Measurements from ENCODE around the gene DLST.

The DLST gene

DNA sequence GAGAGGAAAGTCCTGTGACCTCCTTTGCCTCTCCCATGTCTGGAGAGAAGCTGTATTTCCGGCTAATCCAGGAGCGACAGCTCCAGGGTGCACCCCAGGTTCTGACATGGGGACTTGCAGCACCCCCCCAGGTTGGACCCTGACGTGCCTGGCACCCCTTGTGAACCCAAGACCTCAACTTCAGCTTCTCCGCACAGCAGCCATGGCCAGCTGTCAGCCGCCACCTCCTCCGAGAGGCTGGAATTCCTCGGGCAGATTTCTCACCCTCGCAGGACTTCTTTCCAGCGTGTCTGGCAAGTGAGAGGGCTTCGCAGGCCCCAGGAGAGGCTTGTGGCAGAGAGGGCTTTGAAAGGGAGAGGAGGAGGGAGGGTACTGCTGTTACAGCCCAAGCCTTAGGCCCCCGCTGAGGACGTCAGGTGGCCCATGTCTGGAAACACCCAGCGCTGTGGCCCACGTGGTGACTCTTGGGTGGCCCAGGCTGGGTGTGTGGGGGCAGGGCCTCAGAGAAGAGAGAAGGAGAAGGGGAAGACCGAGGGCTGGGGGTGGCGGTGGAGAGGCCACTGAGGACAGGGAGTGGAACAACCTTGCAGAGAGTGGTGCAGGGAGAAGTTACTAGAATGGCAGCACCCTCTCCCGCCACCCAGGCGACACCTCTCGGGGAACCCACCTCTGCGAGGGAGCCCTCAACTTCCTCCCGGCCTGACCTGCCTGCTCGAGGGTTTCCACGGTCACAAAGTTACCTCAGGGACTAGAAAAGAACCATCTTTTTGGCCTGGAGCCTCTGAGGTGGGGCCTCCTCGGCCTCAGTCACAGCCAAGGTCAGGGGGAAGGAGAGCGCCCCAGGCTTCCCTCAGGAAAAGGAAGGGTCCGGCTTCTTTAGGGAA lies 53.0 kb downstream of the DLST start:
- peaks cover 17 to 56% (median 41%) of the 10 kb centered on the region in 5 donors for H3K4me1 ChIP-seq (ENCODE audit: control insufficient read depth in 5 of 5, insufficient read depth in 5 of 5, low read length in 5 of 5)
- peak overlapping the region in 1 of 5 donors; percentile 29 for H3K9ac ChIP-seq (ENCODE audit: low read length in 5 of 5)
- H3K9me3 ChIP-seq (ENCODE audit: control insufficient read depth in 5 of 5, low read length in 5 of 5), result no peaks in the 10 kb centered on the region
- no peak overlapping the region for H3K4me3 ChIP-seq (ENCODE audit: low read depth in 1 of 5, low read length in 5 of 5)
- H3K27ac ChIP-seq (ENCODE audit: low read depth, low read length), result no peak overlapping the region
- H3K36me3 ChIP-seq (ENCODE audit: control insufficient read depth in 5 of 5, insufficient read depth in 5 of 5, low read length in 5 of 5), result no peaks in the 10 kb centered on the region
- H3K27me3 ChIP-seq (ENCODE audit: control insufficient read depth in 5 of 5, insufficient read depth in 4 of 5, low read length in 5 of 5), result no peaks in the 10 kb centered on the region

DNA sequence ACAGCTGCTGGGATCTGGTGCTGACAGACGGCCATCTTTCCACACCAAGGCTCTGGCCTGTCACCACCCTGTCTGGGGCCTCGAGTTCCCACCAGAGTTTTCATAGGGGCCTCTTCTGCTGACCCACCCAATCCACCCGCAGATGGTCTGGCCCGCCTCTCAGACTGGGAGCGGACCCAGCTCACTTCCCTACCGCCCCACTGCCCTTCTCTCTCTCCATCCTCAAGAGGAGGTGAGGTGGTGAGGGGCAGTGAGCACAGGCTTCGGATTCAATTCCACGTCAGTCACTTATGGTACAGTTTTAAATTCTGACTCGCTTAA lies 53.6 kb downstream of the DLST start:
- Histone ChIP-seq H3K4me1 (ENCODE audit: control insufficient read depth in 5 of 5, insufficient read depth in 5 of 5, low read length in 5 of 5) (peaks cover 20 to 62% (median 47%) of the 10 kb centered on the region in 5 donors), H3K36me3 (ENCODE audit: control insufficient read depth in 5 of 5, insufficient read depth in 5 of 5, low read length in 5 of 5) (no peaks in the 10 kb centered on the region), H3K9me3 (ENCODE audit: control insufficient read depth in 5 of 5, low read length in 5 of 5) (no peaks in the 10 kb centered on the region), H3K27ac (ENCODE audit: low read depth, low read length) (no peak overlapping the region), H3K4me3 (ENCODE audit: low read depth in 1 of 5, low read length in 5 of 5) (no peak overlapping the region), H3K27me3 (ENCODE audit: control insufficient read depth in 5 of 5, insufficient read depth in 4 of 5, low read length in 5 of 5) (no peaks in the 10 kb centered on the region), H3K9ac (ENCODE audit: low read length in 5 of 5) (no peak overlapping the region)

DNA sequence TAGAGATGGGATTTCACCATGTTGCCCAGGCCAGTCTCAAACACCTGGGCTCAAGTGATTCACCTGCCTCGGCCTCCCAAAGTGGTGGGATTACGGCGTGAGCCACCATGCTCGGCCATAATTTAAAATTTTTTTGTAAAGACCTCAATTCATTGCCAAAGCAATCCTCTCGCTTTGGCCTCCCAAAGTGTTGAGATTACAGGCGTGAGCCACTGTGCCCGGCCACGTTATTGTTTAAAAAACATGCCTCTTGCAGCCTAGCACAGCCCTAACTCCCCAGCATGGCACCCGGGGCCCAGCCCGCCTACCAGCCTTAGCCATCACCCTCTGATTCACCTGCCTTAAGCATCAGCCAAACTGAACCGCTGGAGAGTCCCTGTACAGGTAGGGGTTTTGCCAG lies 54.4 kb downstream of the DLST start:
- H3K4me1 ChIP-seq (ENCODE audit: control insufficient read depth in 5 of 5, insufficient read depth in 5 of 5, low read length in 5 of 5), result peaks cover 22 to 70% (median 56%) of the 10 kb centered on the region in 5 donors
- H3K9me3 ChIP-seq (ENCODE audit: control insufficient read depth in 5 of 5, low read length in 5 of 5), result no peaks in the 10 kb centered on the region
- no peaks in the 10 kb centered on the region for H3K36me3 ChIP-seq (ENCODE audit: control insufficient read depth in 5 of 5, insufficient read depth in 5 of 5, low read length in 5 of 5)
- no peaks in the 10 kb centered on the region for H3K27me3 ChIP-seq (ENCODE audit: control insufficient read depth in 5 of 5, insufficient read depth in 4 of 5, low read length in 5 of 5)
- H3K9ac ChIP-seq (ENCODE audit: low read length in 5 of 5), result no peak overlapping the region
- no peak overlapping the region for H3K27ac ChIP-seq (ENCODE audit: low read depth, low read length)
- H3K4me3 ChIP-seq (ENCODE audit: low read depth in 1 of 5, low read length in 5 of 5), result no peak overlapping the region

DNA sequence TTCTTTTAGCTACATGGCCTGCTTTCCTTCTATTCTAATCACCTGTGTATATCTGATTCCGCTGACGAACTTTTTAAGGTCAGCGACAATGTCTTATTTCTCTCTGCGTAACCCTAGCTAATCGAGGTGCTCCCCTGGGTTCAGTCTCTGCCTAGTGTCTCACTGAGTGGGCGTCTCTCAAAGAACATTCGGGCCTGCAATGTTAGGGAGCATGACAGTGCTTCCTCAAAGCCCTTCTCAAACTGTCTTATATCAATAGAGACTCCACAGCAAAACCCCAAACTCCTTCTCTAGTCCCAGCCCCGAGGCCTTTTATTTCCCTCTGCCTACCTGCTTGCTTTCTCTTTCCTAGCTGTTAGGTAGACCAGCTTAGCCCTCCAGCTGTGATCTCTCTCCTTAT lies 55.0 kb downstream of the DLST start:
- Histone ChIP-seq H3K9me3 (ENCODE audit: control insufficient read depth in 5 of 5, low read length in 5 of 5) (no peaks in the 10 kb centered on the region), H3K27me3 (ENCODE audit: control insufficient read depth in 5 of 5, insufficient read depth in 4 of 5, low read length in 5 of 5) (no peaks in the 10 kb centered on the region), H3K36me3 (ENCODE audit: control insufficient read depth in 5 of 5, insufficient read depth in 5 of 5, low read length in 5 of 5) (no peaks in the 10 kb centered on the region), H3K9ac (ENCODE audit: low read length in 5 of 5) (no peak overlapping the region), H3K27ac (ENCODE audit: low read depth, low read length) (no peak overlapping the region), H3K4me1 (ENCODE audit: control insufficient read depth in 5 of 5, insufficient read depth in 5 of 5, low read length in 5 of 5) (peaks cover 25 to 74% (median 62%) of the 10 kb centered on the region in 5 donors), H3K4me3 (ENCODE audit: low read depth in 1 of 5, low read length in 5 of 5) (no peak overlapping the region)

DNA sequence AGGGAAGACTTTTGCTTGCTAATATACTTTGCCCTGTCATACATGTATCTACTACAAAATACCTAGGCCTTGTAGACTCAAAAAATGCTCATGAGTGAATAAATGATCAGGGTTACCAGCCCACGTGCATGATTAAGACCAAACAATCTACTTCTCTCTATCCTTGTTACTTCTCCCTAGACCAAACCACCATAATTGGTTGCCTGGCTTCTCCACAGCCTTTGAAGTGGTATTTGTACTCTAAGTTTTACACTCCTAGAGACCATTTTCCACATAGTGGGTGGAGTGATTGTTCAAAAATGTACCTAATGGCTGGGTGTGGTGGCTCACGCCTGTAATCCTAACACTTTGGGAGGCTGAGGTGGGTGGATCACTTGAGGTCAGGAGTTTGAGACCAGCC lies 55.5 kb downstream of the DLST start:
- peaks cover 27 to 74% (median 64%) of the 10 kb centered on the region in 5 donors for H3K4me1 ChIP-seq (ENCODE audit: control insufficient read depth in 5 of 5, insufficient read depth in 5 of 5, low read length in 5 of 5)
- no peaks in the 10 kb centered on the region for H3K9me3 ChIP-seq (ENCODE audit: control insufficient read depth in 5 of 5, low read length in 5 of 5)
- no peak overlapping the region for H3K4me3 ChIP-seq (ENCODE audit: low read depth in 1 of 5, low read length in 5 of 5)
- no peaks in the 10 kb centered on the region for H3K27me3 ChIP-seq (ENCODE audit: control insufficient read depth in 5 of 5, insufficient read depth in 4 of 5, low read length in 5 of 5)
- no peak overlapping the region for H3K27ac ChIP-seq (ENCODE audit: low read depth, low read length)
- no peak overlapping the region for H3K9ac ChIP-seq (ENCODE audit: low read length in 5 of 5)
- no peaks in the 10 kb centered on the region for H3K36me3 ChIP-seq (ENCODE audit: control insufficient read depth in 5 of 5, insufficient read depth in 5 of 5, low read length in 5 of 5)

DNA sequence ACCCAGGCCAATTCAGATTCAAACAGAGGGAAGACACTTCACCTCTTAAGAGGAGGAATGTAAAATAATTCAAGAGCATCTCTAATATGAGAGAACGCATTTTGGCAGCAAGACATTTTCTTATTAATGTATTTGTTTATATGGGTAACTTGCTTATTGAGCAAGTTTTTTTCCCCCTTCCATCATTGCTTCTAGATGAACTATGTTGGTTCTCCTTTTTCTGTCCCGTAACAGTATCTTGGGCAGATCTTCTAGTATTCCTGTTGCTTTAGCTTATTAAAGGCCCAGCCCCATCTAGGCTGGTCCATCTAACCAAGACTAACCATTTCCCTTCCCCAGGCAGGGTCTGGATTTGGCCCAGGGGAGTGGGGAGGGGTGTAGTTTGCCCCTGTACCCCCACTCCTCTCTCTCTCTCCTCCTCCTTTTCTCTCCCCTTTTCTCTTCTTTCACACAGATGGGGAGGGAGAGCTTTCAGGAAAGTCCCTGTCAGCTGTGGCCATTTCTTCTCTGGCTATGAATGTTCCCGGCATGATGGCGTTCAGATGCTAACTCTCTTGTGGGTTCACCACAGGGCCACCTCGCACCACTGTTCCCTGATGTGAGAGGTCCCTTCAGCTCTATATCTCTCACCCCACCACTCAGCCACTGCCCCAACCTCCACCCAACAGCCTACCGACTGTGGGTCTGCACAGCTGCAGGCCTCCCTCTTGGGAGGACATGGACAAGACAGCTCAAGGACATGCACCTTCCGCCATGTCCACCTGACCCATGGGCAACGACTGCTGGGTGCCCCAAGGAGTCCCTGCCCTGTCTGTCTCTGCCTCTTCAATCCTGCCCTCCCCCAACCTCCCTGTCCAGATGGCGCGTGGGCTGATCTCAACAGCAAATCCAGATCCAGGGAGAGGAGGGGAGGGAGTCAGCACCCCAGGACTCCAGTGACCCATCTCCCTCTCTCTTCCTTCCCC lies 57.1 kb downstream of the DLST start:
- peak overlapping the region; percentile 94 for H3K27ac ChIP-seq (ENCODE audit: low read depth, low read length)
- no peak overlapping the region for H3K4me3 ChIP-seq (ENCODE audit: low read depth in 1 of 5, low read length in 5 of 5)
- no peaks in the 10 kb centered on the region for H3K36me3 ChIP-seq (ENCODE audit: control insufficient read depth in 5 of 5, insufficient read depth in 5 of 5, low read length in 5 of 5)
- H3K9ac ChIP-seq (ENCODE audit: low read length in 5 of 5), result peak overlapping the region in 1 of 5 donors; percentile 56
- no peaks in the 10 kb centered on the region for H3K9me3 ChIP-seq (ENCODE audit: control insufficient read depth in 5 of 5, low read length in 5 of 5)
- H3K4me1 ChIP-seq (ENCODE audit: control insufficient read depth in 5 of 5, insufficient read depth in 5 of 5, low read length in 5 of 5), result peaks cover 25 to 71% (median 61%) of the 10 kb centered on the region in 5 donors
- H3K27me3 ChIP-seq (ENCODE audit: control insufficient read depth in 5 of 5, insufficient read depth in 4 of 5, low read length in 5 of 5), result no peaks in the 10 kb centered on the region

DNA sequence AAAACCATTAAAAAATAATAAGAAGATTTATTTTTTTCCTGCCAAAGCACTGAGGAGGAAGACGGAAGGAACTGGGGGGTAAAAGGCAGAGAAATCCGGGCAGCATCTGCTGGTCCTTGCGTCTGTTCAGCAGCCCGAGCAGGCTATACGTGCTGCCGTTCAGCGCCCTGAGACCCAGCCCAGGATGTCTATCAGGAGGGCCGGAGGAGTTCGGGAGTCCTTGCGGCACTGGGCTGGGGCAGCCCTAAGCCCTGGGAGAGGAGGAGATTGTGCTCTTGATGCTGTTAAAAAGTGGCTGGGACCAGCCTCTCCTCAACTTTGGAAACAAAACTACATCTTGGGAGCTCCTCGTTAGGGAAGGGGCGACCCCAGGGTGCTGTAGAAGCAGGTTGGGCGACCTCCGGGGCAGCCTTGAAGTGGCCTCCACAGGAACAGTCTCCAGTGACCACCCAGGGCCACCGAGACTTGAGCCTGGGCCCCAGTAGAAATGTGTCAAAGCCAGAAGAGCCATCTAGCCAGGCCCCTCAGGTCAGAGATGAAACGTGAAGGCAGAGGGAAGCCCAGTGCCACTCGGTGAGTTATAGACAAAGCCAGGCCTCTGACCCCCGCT lies 59.3 kb downstream of the DLST start:
- H3K27me3 ChIP-seq (ENCODE audit: control insufficient read depth in 5 of 5, insufficient read depth in 4 of 5, low read length in 5 of 5), result no peaks in the 10 kb centered on the region
- peak overlapping the region; percentile 94 for H3K27ac ChIP-seq (ENCODE audit: low read depth, low read length)
- no peaks in the 10 kb centered on the region for H3K9me3 ChIP-seq (ENCODE audit: control insufficient read depth in 5 of 5, low read length in 5 of 5)
- peaks cover 16 to 56% (median 47%) of the 10 kb centered on the region in 5 donors for H3K4me1 ChIP-seq (ENCODE audit: control insufficient read depth in 5 of 5, insufficient read depth in 5 of 5, low read length in 5 of 5)
- peak overlapping the region in 3 of 5 donors; percentile 35 to 69 (median 39) for H3K9ac ChIP-seq (ENCODE audit: low read length in 5 of 5)
- H3K4me3 ChIP-seq (ENCODE audit: low read depth in 1 of 5, low read length in 5 of 5), result peak overlapping the region in 1 of 5 donors; percentile 40
- H3K36me3 ChIP-seq (ENCODE audit: control insufficient read depth in 5 of 5, insufficient read depth in 5 of 5, low read length in 5 of 5), result no peaks in the 10 kb centered on the region

DNA sequence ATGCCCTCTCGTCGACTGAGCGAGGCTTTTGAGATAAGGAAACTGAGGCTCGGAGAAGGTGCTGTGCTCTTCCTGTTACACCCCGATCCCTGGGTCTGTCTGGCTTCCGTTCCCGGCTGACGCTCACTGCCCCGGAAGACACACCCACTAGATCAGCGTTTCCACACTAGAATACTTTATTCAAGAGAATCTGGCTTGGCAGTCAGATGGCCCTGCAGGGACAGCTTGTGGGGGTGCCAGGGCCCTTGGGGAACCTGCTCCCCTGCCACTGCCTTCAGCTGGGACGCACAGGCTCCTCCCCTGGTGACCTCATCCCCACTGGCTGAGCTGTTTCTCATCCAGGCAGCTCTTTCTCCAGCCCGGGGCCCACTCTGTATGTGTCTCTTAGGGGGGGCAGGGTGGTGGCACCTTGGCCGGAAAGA lies 60.0 kb downstream of the DLST start:
- peak overlapping the region; percentile 94 for H3K27ac ChIP-seq (ENCODE audit: low read depth, low read length)
- H3K9ac ChIP-seq (ENCODE audit: low read length in 5 of 5), result peak overlapping the region in 3 of 5 donors; percentile 35 to 69 (median 39)
- no peaks in the 10 kb centered on the region for H3K36me3 ChIP-seq (ENCODE audit: control insufficient read depth in 5 of 5, insufficient read depth in 5 of 5, low read length in 5 of 5)
- H3K4me3 ChIP-seq (ENCODE audit: low read depth in 1 of 5, low read length in 5 of 5), result peak overlapping the region; percentile 2 to 44 (median 7)
- H3K4me1 ChIP-seq (ENCODE audit: control insufficient read depth in 5 of 5, insufficient read depth in 5 of 5, low read length in 5 of 5), result peaks cover 16 to 62% (median 54%) of the 10 kb centered on the region in 5 donors
- H3K27me3 ChIP-seq (ENCODE audit: control insufficient read depth in 5 of 5, insufficient read depth in 4 of 5, low read length in 5 of 5), result no peaks in the 10 kb centered on the region
- no peaks in the 10 kb centered on the region for H3K9me3 ChIP-seq (ENCODE audit: control insufficient read depth in 5 of 5, low read length in 5 of 5)

DNA sequence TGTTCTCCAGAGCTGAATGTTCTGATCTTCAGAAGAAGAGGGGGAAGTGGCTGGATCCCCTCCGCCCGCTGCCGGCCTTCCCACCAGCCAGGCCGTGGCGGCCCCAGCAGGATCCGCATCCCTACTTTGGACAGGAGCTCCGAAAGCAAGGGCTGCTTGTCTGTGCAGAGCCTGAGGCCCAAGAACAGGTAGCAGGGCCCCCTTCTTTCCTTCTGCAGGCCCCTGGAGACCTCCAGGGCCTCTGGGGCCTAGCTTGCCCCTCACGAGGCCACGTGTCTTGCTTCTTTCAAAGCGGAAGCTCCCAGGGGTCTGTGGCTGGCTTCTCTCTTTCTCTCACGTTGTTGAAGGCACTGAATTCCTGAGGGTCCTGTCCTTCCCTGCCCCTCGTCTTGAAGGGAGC lies 60.5 kb downstream of the DLST start:
- H3K27me3 ChIP-seq (ENCODE audit: control insufficient read depth in 5 of 5, insufficient read depth in 4 of 5, low read length in 5 of 5), result no peaks in the 10 kb centered on the region
- peak overlapping the region; percentile 94 for H3K27ac ChIP-seq (ENCODE audit: low read depth, low read length)
- H3K9ac ChIP-seq (ENCODE audit: low read length in 5 of 5), result peak overlapping the region in 3 of 5 donors; percentile 26 to 69 (median 35)
- H3K36me3 ChIP-seq (ENCODE audit: control insufficient read depth in 5 of 5, insufficient read depth in 5 of 5, low read length in 5 of 5), result no peaks in the 10 kb centered on the region
- no peaks in the 10 kb centered on the region for H3K9me3 ChIP-seq (ENCODE audit: control insufficient read depth in 5 of 5, low read length in 5 of 5)
- no peak overlapping the region for H3K4me3 ChIP-seq (ENCODE audit: low read depth in 1 of 5, low read length in 5 of 5)
- peaks cover 16 to 64% (median 56%) of the 10 kb centered on the region in 5 donors for H3K4me1 ChIP-seq (ENCODE audit: control insufficient read depth in 5 of 5, insufficient read depth in 5 of 5, low read length in 5 of 5)

Measured in subcutaneous abdominal adipose tissue (tissue), 5 donors.